ENCODE data around the gene ARHGEF37.

- TF ChIP-seq POLR2AphosphoS5 (IDR thresholded peaks at IDR 0.05) (no peak), EP300 (IDR thresholded peaks at IDR 0.05) (no peak)
- TF ChIP-seq, protein P1, sequence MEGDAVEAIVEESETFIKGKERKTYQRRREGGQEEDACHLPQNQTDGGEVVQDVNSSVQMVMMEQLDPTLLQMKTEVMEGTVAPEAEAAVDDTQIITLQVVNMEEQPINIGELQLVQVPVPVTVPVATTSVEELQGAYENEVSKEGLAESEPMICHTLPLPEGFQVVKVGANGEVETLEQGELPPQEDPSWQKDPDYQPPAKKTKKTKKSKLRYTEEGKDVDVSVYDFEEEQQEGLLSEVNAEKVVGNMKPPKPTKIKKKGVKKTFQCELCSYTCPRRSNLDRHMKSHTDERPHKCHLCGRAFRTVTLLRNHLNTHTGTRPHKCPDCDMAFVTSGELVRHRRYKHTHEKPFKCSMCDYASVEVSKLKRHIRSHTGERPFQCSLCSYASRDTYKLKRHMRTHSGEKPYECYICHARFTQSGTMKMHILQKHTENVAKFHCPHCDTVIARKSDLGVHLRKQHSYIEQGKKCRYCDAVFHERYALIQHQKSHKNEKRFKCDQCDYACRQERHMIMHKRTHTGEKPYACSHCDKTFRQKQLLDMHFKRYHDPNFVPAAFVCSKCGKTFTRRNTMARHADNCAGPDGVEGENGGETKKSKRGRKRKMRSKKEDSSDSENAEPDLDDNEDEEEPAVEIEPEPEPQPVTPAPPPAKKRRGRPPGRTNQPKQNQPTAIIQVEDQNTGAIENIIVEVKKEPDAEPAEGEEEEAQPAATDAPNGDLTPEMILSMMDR (IDR thresholded peaks at IDR 0.05): no peak
Measured at GRCh38 chr5:149657324-149657723, 76.0 kb downstream of the ARHGEF37 start.
